ENCODE data around the gene SPECC1L. TPM values are rescaled to one million over a fixed set of nuclear protein-coding genes. Genes with fewer than 3 reads are reported as not detected.

Gene SPECC1L
- total RNA-seq, 1 experiment from 2014 or later = 14.1 TPM

- ChIA-PET POLR2A (ENCODE audit: unreplicated experiment) (no interaction called here), CTCF (interaction anchor here (0.6 kb wide), 1 partner anchor 182 kb away, joined by 4 read pairs; no protein-coding TSS in a partner anchor)
- TF ChIP-seq EZH2 (IDR thresholded peaks at IDR 0.05; ENCODE audit: low read length, unreplicated experiment) = no peak
- TF ChIP-seq, protein P1, sequence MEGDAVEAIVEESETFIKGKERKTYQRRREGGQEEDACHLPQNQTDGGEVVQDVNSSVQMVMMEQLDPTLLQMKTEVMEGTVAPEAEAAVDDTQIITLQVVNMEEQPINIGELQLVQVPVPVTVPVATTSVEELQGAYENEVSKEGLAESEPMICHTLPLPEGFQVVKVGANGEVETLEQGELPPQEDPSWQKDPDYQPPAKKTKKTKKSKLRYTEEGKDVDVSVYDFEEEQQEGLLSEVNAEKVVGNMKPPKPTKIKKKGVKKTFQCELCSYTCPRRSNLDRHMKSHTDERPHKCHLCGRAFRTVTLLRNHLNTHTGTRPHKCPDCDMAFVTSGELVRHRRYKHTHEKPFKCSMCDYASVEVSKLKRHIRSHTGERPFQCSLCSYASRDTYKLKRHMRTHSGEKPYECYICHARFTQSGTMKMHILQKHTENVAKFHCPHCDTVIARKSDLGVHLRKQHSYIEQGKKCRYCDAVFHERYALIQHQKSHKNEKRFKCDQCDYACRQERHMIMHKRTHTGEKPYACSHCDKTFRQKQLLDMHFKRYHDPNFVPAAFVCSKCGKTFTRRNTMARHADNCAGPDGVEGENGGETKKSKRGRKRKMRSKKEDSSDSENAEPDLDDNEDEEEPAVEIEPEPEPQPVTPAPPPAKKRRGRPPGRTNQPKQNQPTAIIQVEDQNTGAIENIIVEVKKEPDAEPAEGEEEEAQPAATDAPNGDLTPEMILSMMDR (conservative IDR thresholded peaks at IDR 0.05; ENCODE audit: low read depth, low read length) = peak; percentile 59
- TF ChIP-seq EZH2phosphoT487 (IDR thresholded peaks at IDR 0.05; ENCODE audit: borderline replicate concordance, low read length) = no peak
- Histone ChIP-seq H3K27me3 (ENCODE audit: low read length) (no peaks in the 10 kb centered on the region), H3K27ac (ENCODE audit: low read length) (no peak overlapping the region), H3K79me2 (ENCODE audit: low read length) (no peaks in the 10 kb centered on the region), H3K36me3 (ENCODE audit: low read depth, low read length) (peaks cover 27% of the 10 kb centered on the region), H3K9me3 (ENCODE audit: low read length) (no peaks in the 10 kb centered on the region), H2AFZ (ENCODE audit: low read length) (no peak overlapping the region), H3K4me1 (ENCODE audit: insufficient read depth, low read length) (0 out of 2 replicates have a peak, but pooled peaks cover 9% of the 10 kb centered on the region), H4K20me1 (ENCODE audit: low read length) (no peaks in the 10 kb centered on the region), H3K9ac (ENCODE audit: low read length) (no peak overlapping the region), H3F3A (ENCODE audit: low read length, unreplicated experiment) (no peaks in the 10 kb centered on the region), H3K9me2 (replicated peaks; ENCODE audit: low read length) (no peaks in the 10 kb centered on the region), H3K4me3 (ENCODE audit: low read length) (no peak overlapping the region), H3K4me2 (ENCODE audit: low read length) (no peak overlapping the region)
- no TSS peak for BruUV-seq (replicated peaks)
- DNase-seq (peak; percentile 47), ATAC-seq (peak; percentile 64)
- intact Hi-C loops (cut with micrococcal nuclease) = loop anchor here (1.0 kb wide), 1 partner anchor 196 kb away; no protein-coding TSS in a partner anchor
Observed at GRCh38 chr22:24325105-24325757, 54.6 kb downstream of the SPECC1L start.

GRCh38 chr22:24326266-24326665 is 55.6 kb downstream of the SPECC1L start:
- Histone ChIP-seq H3K4me3 (ENCODE audit: low read length) (no peak overlapping the region), H3K9me2 (replicated peaks; ENCODE audit: low read length) (no peaks in the 10 kb centered on the region), H3F3A (ENCODE audit: low read length, unreplicated experiment) (no peaks in the 10 kb centered on the region), H2AFZ (ENCODE audit: low read length) (no peak overlapping the region), H3K9me3 (ENCODE audit: low read length) (no peaks in the 10 kb centered on the region), H4K20me1 (ENCODE audit: low read length) (no peaks in the 10 kb centered on the region), H3K4me1 (ENCODE audit: insufficient read depth, low read length) (0 out of 2 replicates have a peak, but pooled peaks cover 9% of the 10 kb centered on the region), H3K4me2 (ENCODE audit: low read length) (no peak overlapping the region), H3K27ac (ENCODE audit: low read length) (no peak overlapping the region), H3K79me2 (ENCODE audit: low read length) (no peaks in the 10 kb centered on the region), H3K36me3 (ENCODE audit: low read depth, low read length) (peaks cover 24% of the 10 kb centered on the region), H3K9ac (ENCODE audit: low read length) (no peak overlapping the region), H3K27me3 (ENCODE audit: low read length) (no peaks in the 10 kb centered on the region)
- DNase-seq (no peak), ATAC-seq (no peak)
- BruUV-seq (replicated peaks) = no TSS peak
- POLR2A ChIA-PET (ENCODE audit: unreplicated experiment) = no interaction called here
- CTCF ChIA-PET = no interaction called here
- TF ChIP-seq, protein P1 (conservative IDR thresholded peaks at IDR 0.05; ENCODE audit: low read depth, low read length) = no peak
- no peak for TF ChIP-seq EZH2 (IDR thresholded peaks at IDR 0.05; ENCODE audit: low read length, unreplicated experiment)
- intact Hi-C loops (cut with micrococcal nuclease) = no loop called here

GRCh38 chr22:24327832-24328231 is 57.2 kb downstream of the SPECC1L start:
- Histone ChIP-seq H3K27ac (ENCODE audit: low read length) (no peak overlapping the region), H3K9me2 (replicated peaks; ENCODE audit: low read length) (no peaks in the 10 kb centered on the region), H3K27me3 (ENCODE audit: low read length) (no peaks in the 10 kb centered on the region), H3K36me3 (ENCODE audit: low read depth, low read length) (peaks cover 22% of the 10 kb centered on the region), H3K79me2 (ENCODE audit: low read length) (no peaks in the 10 kb centered on the region), H2AFZ (ENCODE audit: low read length) (no peak overlapping the region), H3K4me1 (ENCODE audit: insufficient read depth, low read length) (peaks cover 11% of the 10 kb centered on the region), H3K9ac (ENCODE audit: low read length) (no peak overlapping the region), H3K9me3 (ENCODE audit: low read length) (no peaks in the 10 kb centered on the region), H3K4me2 (ENCODE audit: low read length) (no peak overlapping the region), H3K4me3 (ENCODE audit: low read length) (no peak overlapping the region), H3F3A (ENCODE audit: low read length, unreplicated experiment) (no peaks in the 10 kb centered on the region), H4K20me1 (ENCODE audit: low read length) (no peaks in the 10 kb centered on the region)
- POLR2A ChIA-PET (ENCODE audit: unreplicated experiment) = no interaction called here
- TF ChIP-seq EZH2 (IDR thresholded peaks at IDR 0.05; ENCODE audit: low read length, unreplicated experiment) = no peak
- TF ChIP-seq, protein P1 (conservative IDR thresholded peaks at IDR 0.05; ENCODE audit: low read depth, low read length) = no peak
- no peak for TF ChIP-seq EZH2phosphoT487 (IDR thresholded peaks at IDR 0.05; ENCODE audit: borderline replicate concordance, low read length)
- CTCF ChIA-PET = no interaction called here
- no peak for ATAC-seq
- no TSS peak for BruUV-seq (replicated peaks)
- DNase-seq = no peak
- intact Hi-C loops (cut with micrococcal nuclease) = no loop called here

Data from PC-3 (cell line).